Non-pigmented ciliary epithelial cell (primary cell): ENCODE results near the gene PDGFC.

ENCODE experiments used
- DNase-seq: peaks from one replicate; pipeline ENCODE4 v3.0.0-alpha.2; 2010; ENCODE audit warnings: low read depth

PDGFC gene

DNA sequence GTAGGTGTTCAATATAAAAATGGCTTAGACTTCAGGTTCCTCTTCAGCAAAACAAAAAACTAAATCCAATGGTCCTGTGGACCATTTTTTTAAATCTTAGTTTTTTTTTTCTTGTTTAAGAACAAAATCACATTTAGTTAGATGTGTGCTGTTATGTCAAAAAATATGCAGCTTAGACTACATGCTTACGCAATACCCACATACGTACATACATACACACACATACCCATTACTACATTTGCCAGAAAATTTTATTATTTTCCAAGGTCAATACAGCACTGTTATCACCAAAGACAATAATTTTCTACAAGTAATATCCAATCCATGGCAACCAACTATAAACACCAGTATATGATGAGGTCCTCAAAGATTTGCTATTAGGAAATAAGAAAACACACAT, 144.1 kb downstream of the PDGFC start:
- no peak for DNase-seq

DNA sequence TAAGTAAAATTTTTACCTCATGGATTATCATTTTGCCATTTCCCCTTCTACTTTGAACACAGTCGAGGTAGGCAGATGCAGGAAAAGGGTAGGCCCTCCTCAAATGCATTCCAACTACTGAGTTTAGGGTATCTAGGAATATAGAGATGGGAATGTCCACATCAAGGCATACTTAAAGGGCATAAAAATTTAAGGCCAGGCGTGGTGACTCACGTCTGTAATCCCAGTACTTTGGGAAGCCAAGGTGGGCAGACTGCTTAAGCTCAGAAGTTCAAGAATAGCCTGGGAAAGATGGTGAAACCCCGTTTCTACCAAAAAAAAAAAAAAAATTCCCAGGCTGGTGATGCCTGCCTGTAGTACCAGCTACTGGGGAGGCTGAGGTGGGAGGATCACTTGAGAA, 146.5 kb downstream of the PDGFC start:
- DNase-seq: no peak

DNA sequence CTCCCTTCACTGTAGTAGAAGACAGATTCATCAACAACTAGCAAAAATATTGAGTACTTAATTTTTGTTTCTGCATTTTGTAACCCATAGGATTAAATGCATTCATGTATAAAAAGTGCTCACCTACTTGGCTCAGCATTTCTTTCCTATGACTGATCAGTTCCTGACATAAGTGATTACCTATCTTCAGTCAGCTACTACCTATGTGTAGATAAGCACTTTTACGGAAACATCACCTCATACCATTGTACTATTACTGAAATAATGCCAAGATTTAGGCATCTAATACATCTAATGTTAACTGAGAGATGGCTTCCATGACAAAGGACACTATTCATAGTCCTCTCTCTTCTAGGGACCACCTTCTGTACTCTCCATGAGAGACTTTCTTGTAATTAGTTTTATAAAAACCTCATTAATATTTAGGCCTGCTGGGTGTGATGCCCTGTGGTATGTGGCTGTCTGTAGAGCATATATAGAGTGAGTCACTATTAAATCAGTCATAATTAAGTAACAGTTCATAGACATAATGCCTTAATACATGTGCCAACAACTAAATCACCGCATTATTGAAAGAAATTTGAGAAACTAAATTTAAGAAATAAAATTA, 147.0 kb downstream of the PDGFC start:
- no peak for DNase-seq

DNA sequence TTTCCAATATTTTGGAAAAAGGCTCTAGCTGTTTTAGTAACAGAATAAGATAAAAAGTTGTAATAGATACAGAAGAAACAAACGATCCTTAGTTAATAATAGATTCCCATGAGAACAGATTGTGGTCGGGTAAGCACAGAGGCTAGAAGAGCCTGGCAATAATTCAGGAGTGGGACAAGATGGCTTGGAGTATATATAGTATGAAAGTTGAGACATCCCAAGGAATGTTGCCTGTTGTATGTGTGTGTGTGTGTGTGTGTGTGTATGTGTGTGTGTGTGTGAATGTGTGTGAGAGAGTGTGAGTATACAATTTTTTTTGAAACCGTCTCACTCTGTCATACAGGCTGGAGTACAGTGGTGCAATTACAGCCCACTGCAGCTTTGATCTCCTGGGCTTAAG, 150.7 kb downstream of the PDGFC start:
- DNase-seq: no peak

DNA sequence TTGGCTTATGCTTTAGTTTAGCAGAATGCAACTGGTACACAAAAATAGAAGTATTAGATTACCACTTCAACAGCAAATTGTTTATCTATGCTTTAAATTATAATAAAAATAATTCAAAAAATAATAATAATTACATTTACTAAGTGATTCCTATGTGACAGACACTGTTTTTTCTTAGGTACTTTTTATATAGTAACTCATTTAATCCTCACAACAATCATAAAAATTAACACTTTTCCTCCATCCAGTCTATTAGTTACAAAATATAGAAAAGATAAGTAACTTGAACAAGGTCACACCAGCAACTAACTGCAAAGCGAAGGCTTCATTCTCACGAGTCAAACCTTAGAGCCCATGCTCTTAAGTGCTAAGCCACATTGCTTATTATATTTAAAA, 155.2 kb downstream of the PDGFC start:
- no peak for DNase-seq

DNA sequence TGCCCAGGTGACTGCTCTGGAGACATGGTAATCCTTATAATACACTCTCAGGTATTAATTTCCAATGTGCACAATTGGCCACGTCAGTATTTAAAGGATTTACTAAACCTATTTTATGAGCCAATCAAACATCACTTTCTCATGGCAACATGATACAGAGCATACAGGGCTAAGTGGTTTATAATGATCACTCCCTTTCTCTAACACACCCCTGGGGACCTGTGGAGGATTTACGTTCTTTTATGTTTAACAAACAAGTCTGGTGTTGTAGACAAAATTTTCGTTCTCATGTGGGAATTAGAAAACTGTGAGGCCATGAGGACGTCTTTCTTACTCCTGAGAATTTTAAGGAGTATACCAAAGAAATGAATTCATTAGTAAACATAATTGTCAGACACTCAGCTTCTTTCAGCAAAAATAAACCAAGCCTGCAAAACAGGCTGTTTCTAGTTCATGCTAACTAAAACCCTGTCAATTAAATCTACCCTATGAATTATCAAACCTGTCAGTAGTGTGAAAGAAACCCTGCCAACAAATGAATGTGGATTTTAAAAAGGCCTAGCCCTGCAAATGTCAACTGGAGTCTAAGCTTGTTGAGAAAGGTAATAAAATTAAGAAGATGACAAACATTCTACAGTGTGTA, 155.8 kb downstream of the PDGFC start:
- no peak for DNase-seq

DNA sequence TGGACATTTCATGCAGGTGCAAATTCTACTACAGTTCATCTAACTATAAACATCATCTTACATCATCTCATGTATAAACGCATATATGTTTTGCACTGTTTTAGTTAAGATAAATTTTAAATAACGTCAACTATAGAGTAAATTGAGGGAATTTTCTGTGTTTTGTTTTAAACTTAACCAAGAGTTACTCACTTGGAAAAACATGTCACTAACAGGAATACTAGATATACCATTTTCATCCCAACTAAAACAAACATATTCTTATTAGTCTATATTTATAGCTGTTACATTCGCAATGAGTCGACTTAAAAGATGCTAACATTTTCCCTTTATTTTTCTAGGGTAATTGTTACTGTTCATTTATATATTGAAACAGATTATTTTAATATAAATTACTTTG, 159.6 kb downstream of the PDGFC start:
- DNase-seq: no peak

DNA sequence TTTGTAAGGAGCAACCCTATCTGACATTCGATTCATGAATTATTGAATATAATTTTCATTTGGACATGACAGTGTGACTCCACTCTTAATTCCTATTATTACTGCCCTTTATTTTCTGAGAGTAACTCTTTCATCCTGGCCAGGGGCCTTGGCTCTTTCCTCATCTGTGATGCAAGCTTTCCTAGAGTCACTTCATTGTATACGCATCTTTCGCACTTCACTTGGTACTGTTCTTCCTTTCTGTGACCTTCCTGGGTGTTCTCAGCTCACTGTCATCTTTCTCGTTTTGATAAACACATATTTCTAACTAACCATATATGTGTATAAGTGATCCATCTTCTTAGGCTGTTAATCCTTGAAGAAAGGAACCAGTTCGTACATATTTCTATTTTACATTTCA, 160.3 kb downstream of the PDGFC start:
- no peak for DNase-seq

DNA sequence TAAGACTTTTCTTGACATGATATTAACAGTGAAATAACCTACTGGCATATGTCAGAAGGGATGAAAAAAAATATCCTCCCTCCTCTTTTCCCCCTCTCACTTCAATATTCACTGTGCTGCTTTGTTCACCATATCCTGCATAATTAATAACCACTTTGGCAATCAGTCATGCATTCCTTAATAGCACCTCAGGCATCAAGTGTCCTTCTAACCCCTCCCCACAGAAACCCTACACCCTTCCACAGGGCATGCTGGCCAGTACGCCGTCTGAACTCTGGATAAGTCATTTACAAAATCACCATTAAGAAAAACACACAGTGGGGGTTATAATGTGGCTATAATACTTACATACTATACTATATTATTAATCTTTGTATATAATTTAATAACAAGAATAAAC, 165.9 kb downstream of the PDGFC start:
- DNase-seq: no peak

DNA sequence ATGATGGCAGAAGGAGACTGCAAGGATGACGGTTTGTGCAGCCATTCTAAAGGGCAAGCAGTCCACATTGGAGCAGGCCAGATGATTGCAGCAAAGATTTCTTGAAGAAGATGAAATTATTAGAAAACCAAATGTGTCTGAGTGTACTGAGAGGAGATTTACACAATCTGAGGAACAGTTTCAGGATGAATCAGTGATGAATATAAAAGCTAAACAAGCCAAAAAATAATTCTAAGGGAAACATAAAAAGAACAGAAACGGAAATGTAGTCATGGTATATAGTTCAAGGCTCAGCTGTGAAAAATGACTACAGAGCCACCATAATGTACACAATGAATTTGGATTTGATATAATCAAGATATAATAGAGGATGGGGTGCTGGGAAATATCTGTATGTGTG, 168.5 kb downstream of the PDGFC start:
- no peak for DNase-seq

DNA sequence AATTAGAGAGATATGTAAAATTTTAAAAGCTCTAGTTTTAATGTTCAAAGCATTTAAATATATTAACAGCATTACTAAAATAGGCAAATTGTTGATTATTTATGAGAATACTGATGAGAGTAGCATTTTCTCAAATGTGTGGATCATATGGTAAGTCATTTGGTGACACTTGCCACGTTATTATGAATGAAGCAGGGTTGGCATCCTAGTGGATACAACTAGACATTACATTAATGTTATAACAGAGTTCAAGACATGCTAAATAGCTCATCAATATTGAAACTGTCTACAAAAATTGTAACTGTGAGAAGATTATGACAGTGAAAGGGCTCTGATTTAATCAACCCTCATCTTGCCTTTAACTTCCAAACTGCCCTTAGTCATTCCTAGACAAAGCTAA, 171.1 kb downstream of the PDGFC start:
- DNase-seq: no peak

DNA sequence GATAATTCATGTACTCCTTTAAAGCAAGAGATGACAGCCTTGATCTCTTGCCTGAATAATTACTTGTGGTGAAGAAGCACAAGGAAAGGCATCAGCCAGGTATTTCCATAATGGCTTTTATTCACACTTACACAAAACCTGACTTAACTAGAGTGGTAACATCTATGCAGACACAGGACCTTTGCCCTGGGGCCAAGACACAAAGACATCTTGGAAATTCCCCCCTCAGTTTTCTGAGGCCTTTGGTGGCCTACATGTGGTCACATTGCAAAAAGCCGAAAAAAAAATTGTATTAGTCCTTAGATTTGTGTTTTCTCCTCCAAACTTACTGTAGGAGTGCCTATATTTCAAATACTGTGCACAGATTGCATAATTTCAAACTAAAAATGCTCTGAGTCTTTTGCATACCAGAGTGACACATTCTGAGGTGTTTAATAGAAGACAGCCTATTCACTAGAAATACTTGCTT, 172.4 kb downstream of the PDGFC start:
- DNase-seq: no peak

DNA sequence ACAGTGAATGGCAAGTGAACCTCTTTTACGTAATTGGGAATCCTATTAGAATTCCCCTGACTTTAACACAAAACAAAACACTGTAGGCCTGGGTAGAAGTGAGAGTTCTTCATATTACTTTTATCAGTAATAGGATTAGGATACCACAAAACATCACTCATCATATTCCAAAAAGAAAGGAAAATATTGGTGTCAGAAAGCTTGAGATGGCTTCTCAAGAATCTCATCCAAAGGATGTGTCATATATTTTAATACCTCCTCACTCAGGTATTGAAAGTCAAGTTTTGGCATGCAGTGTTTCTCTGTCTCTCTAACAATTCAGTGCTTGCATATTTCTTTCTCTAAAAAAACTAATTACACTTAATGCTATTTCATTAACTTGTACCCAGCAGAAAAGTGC, 173.2 kb downstream of the PDGFC start:
- DNase-seq: no peak

DNA sequence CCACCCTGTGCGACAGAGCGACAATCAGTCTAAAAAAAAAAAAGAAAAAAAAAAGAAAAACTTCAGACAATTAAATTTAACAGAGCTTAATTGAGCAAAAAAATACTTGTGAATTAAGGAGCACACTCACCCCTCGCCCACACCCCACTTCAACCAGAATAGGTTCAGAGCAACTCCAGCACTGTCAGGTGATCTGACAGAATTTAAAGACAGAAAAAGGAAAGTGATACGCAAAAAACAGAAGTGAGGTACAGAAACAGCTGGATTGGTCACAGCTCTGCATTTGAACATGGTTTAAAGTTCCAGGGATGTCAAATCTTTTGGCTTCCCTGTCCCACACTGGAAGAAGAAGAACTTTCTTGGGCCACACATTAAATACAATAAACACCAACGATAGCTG, 174.4 kb downstream of the PDGFC start:
- DNase-seq: no peak

DNA sequence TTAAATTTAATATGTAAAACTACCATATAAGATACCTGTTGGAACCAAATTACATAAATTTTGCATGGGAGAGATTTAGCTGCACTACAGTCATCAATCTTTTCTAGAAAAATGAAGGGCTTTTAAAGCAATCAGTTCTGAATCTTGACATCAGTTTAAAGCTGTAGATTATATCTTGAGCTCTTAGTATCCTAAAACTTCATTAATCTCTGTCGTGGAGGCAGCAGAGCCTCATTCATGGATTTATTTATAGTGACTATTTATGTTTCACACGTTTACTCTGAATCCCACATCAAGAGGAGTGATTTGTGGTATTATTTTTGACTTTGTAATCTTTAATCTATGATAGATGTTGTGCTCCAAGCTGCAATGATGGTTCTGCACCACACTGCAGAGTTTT, 175.9 kb downstream of the PDGFC start:
- no peak for DNase-seq

DNA sequence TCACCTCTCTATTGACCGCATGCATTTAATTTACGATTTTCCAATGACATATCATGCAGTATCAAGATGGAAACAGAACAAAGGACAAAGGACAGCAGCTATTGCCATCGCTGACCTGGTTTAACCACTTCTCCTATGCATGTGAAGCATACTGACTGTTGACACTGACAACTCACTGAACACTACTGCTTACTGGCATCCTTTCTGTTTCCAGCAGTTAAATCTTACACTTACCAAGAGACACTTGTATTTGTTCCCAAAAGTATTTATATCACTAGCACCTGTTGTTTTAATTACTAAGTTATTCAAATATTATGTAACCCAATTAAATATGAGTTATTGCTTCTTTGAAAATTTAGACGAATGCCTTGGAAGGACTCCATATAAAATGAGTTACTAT, 176.7 kb downstream of the PDGFC start:
- DNase-seq: no peak

DNA sequence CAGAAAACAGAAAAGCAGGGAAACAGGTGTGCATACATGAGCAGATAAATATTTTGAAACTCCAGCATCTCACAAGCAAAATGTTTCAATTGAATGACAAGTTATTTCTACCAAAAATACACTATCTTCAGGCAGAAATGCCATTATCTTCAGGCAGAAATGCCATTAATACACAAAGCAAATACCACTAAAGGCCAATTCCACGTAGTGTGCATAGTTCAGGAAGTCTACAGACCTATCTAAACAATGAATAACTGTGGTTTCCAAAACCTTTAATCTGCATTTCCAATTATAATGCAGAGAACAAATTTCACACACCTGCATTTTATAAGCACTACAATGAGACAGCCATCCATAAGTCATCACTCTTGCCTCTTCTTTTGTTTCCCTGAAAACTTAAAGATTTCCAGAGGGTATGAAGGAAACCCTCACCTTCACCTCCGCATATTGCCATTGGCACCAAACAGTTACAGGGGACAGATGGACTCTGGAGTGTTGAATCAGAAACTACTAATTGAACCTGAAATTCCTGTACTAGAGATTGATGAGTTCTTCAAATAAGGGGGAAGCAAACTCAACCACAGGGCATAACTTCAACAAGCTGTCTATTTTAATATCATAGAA, 179.0 kb downstream of the PDGFC start:
- no peak for DNase-seq

DNA sequence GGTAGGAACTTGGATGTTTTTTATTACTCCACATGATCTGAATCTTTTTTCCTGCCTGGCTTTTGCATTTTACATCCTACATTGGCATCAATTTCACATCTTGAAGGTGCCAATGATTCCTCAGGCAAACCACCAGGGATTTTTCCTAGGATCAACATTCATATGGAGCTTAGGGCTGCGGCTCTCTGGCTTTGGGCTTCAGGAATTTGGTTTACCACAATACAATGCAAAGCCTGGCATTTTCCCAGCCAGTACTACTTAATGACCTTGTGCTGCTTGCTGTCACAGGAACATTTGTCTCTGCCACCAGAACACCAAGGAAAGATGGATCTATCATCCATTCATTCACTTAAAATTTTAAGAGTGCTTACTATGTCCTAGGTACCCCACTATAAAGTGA, 180.7 kb downstream of the PDGFC start:
- no peak for DNase-seq

DNA sequence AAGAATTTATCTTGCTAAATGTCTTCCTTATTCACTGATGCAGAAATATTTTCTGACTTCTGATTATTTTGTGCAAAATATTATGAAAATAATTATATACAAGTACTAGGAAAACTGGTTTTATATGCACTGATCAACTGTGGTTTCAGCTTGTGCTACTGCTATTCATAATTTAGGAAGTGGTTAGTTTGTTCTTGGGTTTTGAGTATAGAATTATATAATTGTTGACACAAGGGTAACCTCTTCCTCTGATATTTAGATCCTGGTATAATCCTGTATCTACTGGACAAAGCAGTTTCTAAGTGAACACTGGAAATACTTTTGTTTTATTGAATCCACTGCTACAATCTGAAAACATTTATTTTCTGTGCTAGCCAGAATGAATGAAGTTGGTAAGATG, 182.8 kb downstream of the PDGFC start:
- DNase-seq: no peak

DNA sequence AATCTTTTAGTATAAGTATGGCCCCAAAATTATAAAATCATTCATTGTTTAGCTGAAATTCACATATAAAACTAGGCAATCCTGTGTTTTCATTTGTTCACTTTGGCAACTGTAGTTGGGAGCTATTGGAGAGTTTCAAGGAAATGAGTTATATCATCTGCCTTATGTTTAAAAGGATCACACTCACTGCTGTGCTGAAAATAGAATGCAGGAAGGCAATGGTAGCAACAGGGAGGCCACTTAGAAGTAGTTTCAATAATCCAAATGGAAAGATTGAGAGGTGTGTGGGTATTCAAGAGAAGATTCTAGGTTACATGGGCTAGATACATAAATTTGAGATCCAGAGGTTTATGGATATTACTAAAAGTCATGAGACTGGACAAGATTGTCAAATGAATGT, 184.9 kb downstream of the PDGFC start:
- DNase-seq: no peak

DNA sequence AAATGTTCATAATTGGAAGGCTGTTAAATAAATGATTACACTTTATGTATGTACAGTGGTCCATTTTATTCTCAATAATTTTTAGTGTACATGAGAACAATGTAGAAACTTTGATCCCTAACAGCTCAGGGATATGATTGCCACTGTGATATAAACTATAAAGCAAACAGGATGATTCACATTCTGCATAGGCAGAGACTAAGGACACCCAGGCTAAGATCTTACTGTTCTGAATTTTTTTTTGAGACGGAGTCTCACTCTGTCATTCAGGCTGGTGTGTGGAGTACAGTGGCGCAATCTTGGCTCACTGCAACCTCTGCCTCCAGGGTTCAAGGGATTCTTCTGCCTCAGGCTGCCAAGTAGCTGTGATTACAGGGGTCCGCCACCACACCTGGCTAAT, 186.6 kb downstream of the PDGFC start:
- DNase-seq: no peak

DNA sequence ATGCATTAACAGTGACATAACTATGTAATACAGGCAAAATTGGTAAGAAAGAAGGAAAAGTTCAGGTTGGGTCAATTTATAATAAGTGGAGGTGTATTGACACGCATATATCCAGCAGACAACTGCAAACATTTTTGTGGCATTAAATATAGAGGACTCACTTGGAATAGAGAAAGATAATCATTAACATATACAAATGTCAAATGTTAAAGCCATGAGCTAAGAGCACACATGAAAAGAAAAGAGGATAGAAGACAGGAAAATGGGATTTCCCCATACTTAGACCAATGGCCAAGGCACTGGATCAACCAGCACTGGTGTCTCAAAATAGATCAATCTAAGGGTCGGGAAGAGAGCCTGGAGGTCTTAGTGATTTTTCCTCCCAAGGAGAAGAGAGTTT, 187.6 kb downstream of the PDGFC start:
- DNase-seq: no peak

DNA sequence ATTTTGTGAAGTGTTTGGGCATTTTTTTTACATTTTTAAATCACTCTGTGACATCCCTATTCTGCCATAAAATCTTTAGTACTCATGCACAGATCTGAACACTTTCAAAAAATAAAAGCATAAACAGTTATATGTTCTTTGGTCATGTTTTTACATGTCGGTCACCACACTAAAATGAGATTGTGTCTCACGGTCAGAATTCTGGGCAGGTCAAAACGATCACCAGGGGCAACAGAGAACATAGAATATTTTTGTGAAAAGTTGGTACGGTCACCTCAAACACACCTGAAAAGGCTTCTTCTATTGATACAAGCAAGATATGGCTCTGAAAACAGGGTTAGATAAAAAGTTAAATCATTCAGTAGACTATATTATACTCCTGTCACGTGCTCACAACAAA, 189.1 kb downstream of the PDGFC start:
- no peak for DNase-seq

DNA sequence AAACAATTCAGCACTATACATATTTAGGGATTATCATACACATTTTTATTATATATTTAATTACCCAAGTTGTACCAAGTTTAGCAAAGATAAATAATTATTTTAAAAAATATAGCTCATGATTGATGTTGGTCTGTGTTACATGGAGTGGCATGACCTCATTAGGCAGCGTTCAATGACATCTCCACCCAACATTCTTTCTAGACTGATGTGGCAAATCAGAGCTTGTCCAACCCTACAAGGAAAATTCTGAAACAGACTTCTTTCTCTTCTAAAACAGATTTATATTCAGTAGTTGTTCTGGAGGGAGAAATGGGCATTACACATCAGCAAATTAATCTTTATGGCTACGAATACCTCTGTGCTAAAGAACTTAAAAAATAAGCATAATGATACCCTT, 189.7 kb downstream of the PDGFC start:
- no peak for DNase-seq
